Jurkat, Clone E6-1 (cell line): Measurements from ENCODE around the gene PPP2R2C.

Experiments
- DNase-seq: peaks from one replicate; pipeline ENCODE4 v3.0.0-alpha.2; 2011; ENCODE audit warnings: low read depth, low spot score
- H3K4me3 ChIP-seq: 2 replicates; pipeline ENCODE4 v1.5.1; 2011; ENCODE audit warnings: mild to moderate bottlenecking, low read length, control low read depth, moderate library complexity

Gene PPP2R2C

DNA sequence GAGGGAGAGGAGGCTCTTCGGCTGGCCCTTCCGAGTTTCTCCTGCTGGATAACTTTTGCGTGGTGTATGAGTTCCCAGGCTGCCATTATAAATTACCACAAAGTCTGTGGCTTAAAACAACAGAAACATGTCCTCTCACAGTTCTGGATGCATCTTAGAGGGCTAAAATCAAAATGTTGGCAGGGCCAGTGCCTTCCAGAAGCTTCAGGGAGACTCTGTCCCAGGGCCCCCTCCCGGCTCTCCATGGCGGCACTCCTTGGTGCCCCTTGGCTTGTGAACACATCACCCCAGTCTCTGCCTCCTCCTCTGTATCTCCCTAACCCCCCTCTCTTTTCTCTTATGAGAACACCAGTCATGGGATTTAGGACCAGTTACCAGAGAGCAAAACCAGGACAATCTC is 23.3 kb upstream of the PPP2R2C start:
- no peak for DNase-seq

DNA sequence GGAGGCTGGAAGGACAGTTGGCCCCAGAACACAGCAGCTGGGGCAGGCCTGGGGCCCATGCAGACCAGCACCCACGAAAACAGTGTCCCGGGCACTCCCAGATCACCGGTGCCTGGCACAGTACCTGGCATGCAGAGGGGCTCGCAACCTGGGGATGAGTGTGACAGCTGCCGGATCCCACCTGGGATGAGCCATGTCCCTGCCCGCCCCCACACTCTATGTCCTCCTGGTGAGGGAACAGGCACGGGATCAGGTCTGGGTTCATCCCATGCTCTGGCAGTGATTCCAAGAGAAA is 22.8 kb upstream of the PPP2R2C start:
- no peak overlapping the region for H3K4me3 ChIP-seq
- DNase-seq: no peak

More for the DNA sequence above, 23.3 kb upstream of the PPP2R2C start:
- H3K4me3 ChIP-seq: no peak overlapping the region

DNA sequence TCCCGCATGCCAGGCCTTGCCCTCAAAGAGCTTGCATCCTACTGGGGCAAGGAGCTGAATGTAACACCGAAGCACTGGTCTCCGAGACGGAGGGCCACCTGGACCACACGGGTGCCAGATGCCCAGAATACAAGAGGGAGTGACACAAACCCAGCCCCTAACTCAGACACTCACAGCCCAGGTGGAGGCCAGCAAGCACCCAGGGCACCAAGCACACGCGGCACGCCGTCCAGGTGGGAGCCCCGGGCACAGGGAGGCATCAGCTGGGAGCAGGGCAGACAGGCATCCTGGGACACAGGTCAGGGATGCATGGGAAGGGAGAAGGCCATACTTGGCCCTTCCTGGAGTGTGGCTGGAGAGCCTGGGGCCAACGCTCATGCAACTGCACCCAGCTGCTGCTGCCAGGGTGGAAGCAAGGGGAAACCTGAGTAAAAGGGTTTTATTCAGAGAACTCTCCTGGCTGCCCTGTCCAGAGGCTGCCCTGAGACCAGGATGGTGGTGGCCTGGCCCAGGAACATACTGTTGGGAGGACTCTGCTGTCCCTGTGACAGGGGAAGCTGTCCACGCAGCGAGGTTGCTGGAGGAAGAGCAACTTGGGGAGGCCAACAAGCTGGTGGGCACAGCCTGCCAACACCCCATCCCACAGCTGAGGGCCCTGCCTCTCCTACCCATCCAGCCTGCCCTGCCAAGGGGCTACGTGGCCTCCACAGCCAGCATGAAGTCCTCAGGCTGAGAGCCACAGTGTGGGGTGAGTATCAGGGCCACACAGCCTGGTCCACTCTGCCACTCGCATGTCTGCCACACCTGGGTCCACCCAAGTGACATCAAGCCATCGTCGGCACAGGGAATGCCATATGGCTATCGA is 22.2 kb upstream of the PPP2R2C start:
- no peak overlapping the region for H3K4me3 ChIP-seq
- no peak for DNase-seq

DNA sequence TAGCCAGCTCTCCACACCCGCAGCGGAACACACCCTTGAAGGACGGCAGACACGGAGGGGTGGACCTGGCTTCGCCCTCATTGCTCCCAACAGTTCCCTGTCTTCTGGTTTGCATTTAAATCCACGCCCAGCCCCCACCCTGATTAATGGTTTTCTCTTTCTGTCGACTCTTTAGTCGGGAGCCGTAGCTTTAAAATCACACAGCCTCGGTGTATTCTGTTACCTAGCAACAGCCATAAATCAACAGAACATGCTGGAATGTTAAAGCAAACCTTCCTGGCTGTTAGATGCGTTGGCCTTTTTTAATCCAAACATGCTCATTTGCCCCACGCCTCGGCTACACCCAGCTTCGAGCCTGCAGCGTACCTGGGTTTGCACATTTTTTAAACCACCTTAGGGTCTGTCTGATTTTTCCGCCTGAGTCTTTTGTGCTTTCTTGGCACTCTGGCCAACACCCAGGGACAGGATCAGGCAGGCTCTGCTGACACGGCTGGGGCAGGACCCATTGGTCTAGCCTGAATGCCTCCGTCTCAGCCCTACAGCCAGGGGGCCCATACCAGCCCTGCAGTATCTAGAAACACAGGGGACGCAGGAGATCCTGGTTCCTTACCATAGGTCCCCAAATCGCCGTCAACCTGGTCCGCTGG is 21.4 kb upstream of the PPP2R2C start:
- no peak for DNase-seq
- H3K4me3 ChIP-seq: no peak overlapping the region

DNA sequence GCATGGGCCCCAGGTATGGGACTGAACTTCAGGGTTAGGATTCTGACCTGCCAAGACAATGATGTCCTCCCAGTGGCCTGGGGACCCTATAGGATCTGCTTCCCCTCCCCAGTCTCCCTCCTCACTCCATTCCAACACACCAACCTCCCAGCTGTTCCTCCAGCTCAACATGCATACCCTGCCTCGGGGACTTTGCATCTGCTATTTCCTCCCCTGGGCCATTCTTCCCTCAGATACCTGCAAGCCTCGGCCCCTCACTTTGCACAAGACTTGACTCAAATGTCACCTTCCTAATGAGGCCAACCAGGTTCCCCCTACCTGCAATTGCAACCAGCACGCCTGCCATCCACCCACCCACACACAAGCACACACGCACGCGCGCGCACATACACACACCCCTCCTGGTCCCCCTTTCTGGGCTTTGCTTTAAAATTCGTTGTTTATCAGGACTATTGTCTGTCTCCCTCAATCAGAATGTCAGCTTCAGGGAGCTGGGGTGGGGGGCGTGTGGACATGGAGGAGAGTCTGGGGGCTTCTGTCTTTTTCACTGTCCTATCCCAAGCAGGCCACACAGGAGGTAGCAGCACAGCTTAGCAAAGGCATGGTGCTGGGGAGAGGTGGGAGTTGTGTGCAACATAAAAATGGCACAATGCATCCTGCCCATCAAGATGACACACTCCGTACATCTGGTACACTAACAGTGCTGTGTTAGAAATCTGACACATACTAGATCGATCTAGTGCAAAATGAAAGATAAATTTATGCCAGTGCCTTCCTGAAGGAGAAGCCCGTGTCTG is 20.6 kb upstream of the PPP2R2C start:
- DNase-seq: no peak
- H3K4me3 ChIP-seq: no peak overlapping the region

DNA sequence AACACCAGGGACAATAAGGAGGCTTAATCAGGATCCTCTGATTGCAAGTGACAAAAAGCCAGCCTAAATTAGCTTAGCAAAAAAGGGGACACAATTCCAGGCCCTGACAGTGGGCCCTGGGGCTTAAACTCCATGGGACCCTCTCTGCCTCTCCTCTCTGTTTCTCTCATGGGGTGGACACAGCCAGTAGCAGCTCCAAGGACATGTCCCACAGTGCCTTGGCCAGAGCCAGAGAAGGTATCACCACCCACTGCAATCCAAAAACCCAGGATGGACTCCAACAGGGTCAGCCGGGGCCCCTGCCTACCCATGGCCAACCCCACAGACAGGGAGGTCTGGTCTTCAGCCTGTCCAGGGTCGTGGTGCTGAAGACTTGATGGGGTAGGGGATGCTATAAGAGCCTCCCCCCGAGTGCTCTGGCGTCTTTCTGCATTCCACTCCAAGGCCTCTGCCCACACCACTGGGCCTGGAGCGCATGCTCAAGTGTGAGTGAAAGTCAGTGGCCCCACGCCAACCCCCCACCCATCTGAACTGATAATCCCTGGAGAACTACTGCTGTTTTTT is 19.7 kb upstream of the PPP2R2C start:
- DNase-seq: no peak

DNA sequence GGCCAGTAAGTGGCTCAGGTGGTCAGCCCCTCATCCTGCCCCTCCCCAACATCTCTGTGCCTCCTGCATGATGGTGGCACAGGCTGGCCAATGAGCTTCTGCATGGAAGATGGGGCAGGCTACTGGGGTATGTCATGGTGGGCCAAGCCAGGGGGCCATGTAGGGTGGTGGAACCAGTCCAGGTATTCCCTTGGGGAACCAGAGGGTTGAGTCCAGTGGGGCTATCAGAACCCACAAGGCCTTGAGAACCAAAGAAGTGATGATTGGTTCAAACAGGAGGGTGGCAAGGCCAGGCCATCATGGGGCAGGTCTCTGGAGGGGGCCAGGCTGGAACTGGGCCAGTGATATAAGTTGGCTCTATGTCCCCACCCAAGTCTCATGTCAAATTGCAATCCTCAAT is 18.8 kb upstream of the PPP2R2C start:
- DNase-seq: no peak
- H3K4me3 ChIP-seq: no peak overlapping the region

More for the DNA sequence above, 19.7 kb upstream of the PPP2R2C start:
- no peak overlapping the region for H3K4me3 ChIP-seq

DNA sequence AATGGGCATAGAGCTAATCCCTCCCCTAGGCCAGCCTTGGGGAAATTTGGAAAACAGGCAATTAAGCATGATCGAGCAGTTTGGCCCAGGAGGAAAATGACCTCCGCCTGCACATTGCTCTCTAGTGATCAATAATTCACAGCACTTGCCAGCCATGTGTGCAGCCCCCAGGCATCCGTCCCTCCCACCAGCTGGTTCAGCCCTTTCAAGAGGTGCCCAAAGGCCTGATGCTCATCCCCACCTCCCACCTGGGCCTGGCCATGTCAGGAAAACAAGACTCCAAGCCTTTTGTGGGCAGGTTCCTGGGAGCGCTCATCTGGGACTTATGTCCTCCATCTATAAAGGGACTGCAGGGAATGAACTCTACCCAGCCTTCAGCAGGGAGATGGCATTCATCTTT is 17.5 kb upstream of the PPP2R2C start:
- no peak for DNase-seq
- no peak overlapping the region for H3K4me3 ChIP-seq

DNA sequence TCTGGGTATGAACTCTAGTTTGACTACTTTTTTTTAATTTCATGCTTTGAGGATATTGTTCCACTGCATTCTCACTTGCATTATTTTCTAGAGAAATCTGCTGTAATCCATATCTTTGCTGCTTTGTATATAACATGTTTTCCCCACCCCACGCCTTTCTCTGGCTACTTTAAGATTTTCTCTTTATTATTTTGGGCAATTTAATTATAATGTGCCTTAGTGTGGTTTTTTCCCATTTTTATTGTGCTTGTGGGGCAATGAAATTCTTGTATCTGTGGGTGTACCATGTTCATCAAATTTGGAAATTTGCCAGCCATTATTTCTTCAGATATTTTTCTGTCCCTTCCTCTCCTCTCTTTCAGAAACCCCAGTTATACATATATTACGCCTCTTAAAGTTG is 15.1 kb upstream of the PPP2R2C start:
- no peak overlapping the region for H3K4me3 ChIP-seq
- DNase-seq: no peak

DNA sequence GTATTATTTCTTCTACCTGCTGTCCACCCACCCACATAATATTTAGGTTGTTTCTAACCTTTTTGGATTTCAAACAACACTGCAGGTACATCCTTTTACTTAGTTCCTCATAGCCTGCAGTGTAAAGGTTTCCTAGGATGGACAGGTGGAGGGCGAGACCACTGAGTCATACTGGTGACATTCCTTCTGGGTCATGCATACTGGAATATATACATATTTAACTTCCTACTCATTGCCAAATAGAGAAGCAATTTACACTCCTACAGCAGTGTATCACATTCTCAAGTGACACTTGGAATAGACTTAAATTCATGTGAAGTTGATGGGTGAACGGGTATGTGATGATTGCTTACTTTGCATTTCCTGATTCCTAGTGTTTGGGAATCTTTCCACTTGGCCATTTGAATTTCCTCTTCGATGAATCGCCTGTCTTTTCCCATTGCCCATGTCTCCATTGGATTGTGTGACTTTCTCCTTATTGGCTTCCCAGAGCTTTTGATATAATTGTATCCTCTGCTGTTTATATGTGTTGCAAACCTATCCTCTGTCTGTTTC is 8.2 kb upstream of the PPP2R2C start:
- no peak overlapping the region for H3K4me3 ChIP-seq

DNA sequence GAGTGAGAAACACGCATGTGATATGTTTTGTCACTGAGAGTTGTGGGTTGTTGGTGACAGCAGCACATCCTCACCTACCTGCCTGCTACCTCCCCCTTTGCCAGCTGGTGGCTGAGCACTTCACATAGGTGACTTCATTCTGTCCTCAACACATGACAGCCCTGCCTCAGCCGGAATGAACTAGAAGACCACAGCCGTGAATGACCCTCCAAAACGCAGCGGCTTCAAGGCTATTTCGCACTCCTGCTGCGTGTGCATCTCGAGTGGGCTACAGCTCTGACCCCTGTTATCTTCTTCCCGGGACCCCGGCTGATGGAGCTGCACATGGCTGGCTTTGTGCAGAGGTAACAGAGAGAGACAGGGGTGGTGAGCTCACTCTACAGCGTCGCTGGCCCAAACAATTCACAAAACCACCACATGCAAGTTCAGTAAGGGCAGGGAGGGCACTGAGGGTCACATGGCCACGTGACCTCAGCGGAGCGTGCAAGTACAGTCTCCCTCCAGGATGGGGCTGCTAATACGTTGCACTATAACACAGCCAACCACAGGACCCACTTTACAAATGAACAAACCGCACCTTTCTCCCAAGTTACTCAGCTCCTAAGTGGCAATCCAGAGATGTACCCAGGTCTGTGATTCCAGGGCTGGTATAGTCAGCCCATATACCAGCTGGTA is 6.3 kb upstream of the PPP2R2C start:
- DNase-seq: no peak
- no peak overlapping the region for H3K4me3 ChIP-seq

More for the DNA sequence above, 8.2 kb upstream of the PPP2R2C start:
- DNase-seq: no peak

DNA sequence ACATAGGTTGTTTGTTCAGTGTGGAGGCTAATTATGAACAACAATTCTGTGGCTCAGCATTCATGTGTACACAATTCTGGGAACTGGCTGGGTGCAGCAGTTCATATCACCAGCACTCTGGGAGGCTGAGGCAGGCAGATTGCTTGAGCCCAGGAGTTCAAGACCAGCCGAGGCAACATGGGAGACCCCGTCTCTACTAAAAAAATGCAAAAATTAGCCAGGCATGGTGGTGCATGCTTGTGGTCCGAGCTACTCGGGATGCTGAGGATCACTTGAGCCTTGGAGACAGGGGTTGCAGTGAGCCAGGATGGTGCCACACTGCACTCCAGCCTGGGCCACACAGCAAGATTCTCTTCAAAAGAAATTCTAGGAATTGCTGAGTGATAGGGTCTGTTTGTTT is 4.5 kb upstream of the PPP2R2C start:
- no peak for DNase-seq
- no peak overlapping the region for H3K4me3 ChIP-seq

DNA sequence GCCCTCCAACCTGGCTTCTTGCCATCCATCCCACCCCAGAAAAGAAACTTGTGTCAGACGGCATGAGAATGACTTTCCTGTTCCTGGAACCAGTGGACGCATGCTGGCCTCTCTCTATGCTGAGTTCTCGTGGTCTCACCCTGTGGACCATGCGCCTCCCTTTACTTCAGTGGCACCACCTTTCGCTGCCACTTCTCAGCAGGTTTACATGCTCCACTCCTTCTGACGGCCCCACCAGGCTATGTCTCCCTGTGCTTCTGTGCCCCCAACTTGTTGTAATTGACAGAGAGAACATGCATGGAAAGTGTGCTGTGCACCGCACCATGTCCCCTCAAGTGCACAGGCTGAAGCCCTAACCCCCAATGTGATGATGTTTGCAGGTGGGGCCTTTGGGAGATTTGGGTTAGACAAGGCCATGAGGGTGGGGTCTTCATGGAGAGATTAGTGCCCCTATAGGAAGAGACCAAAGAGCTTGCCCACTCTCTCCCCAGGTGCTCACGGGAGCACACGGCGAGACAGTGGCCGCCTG is 3.1 kb upstream of the PPP2R2C start:
- DNase-seq: no peak

DNA sequence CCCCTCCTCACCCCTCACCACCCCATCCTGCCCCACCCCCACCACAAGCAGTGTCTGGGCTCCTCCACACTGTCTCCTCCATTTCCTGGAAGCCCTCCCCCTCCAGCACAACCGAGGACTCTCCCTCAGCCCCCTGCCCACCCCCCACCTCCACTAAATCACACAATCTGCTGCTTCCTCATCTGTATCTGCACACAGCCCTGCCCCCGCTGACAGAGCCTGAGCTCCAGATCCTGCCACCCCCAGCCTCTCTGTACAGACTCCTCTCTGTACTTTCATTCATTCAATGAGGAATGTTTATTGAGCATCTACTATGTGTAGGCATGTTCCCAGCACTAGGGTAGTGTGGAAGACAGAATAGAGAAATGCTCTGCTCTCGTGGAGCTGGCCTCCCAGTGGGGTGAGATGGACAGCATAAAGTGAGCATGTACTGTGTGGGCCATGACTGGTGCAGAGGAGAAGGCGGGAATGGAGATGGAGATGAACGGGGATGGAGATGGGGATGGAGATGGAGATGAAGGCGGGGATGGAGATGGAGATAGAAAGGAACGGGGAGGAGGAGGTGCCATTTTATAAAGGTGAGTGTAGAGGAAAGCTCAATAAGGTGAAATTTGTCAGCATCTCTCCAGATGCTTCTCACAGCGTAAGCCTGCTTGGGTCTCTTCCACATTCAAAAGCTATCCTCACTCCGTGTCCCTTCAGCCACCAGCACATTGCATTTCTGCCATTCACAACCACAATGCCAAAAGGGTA is 2.5 kb upstream of the PPP2R2C start:
- H3K4me3 ChIP-seq: no peak overlapping the region
- no peak for DNase-seq

More for the DNA sequence above, 3.1 kb upstream of the PPP2R2C start:
- no peak overlapping the region for H3K4me3 ChIP-seq

DNA sequence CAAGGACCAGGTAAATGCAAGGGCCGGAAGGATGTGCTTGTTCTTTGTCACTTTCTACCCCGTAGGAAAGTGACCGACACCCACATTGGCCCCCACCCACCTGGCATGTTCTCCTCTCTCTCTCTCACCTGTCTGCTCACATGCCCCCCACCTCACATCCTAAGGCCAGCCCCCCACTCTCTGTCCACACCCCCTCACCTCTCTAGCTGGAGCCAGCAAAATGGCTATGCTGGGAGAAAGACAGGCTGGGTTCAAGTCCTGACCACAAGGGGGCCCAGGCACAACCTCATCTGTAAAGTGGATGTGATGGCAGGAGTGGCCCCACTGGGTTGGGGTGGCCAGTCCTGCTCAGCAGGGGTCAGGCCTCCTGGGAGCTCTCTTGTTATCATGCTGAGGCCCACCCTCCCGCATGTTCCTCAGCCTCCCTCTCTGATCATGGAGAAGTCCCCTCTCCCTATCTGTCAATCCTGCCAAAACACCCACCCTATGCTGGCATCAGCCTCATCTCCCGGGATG is 1.7 kb upstream of the PPP2R2C start:
- no peak overlapping the region for H3K4me3 ChIP-seq
- no peak for DNase-seq

DNA sequence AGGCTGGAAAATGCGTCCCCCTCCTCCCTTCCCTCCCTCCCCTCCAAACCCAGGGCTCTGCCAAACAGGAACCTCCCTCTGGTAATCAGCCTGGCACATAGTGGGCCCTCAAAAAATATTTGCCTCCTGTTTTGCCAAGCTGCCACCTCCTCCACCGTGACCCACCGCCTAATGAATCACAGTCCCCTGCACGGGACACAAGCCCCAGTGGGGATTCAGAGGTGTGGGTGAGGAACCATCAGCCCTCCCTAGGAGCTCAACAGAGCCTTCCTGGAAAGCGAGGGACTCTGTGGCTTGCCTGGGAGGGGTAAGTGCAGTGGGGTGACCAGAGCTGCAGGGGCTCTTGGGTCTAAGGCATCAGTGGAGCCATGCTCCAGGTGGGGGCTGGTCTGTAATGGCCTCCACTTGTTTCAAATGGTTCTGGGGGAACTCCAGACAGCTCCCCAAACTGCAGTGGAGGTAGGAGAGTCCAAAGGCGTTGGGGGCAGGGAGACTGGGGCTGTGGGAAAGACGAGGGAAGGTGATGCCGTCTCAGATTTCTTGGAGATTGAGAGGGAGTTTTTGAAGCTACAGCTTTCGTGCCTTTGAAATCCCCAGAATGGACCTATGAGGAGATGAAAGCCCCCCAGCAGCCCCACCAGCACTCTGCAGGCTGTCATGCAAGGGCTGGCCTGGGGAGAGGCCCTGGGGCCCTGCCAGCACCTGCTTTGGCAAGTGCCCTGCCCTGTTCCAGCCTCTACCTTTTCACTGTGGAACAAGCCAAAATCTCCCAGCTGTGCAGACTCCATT is 1.0 kb upstream of the PPP2R2C start:
- no peak overlapping the region for H3K4me3 ChIP-seq
- no peak for DNase-seq

DNA sequence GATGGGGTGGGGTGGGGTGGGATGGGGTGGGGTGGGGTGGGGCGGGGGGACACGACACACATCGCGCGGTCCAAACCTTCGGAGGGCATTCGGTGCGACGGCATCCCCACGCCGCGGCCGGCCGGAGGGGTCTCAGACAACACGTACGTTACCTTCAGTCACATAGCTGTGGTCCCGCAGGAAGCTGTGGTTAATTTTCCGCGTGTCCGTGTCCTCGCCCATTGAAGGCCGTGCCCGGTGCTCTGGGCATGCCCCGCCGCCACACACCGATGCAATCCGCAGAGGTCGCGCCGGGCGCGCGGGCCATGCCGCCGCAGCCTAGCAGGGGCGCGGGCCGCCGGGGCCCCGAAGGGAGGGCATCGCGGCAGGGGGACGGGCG is 417 bp downstream of the PPP2R2C start:
- no peak for DNase-seq
- no peak overlapping the region for H3K4me3 ChIP-seq
